Measurements from ENCODE around the gene VSIG10L.
A peak's percentile ranks its signal among the peaks of the same experiment; 100 is the strongest.

VSIG10L gene

DNA sequence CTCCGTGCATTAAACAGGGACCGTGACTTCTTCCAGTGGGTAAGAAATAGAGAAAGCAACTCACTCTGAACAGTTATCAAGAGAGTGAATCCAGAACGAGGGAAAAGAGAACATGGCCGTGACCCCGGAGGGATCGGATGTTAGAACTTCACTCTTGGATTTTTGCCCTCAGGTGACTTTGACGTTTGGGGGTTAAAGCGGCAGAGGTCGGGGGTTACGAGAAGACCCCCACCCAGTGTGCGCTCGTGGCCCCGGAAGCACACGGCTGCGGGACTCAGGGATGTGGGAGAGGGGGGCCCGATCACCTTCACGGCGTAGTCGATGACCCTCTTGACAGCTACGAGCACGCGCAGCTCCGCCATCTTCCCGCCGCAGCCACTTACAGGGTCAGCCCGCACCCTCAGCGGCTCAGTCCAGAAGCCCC is 24.0 kb upstream of the VSIG10L start, which contains the start of gene ETFB:
TSS of gene ETFB (minus strand) at position 424 of the 424 bp plus-strand sequence. CDS start at position 362, 62 bp downstream.
- DNase-seq (ENCODE audit: low read depth in 2 of 3, low spot score in 2 of 3) = no peak

GRCh38 chr19:51365211-51365964 is 23.4 kb upstream of the VSIG10L start:
- DNase-seq (ENCODE audit: low read depth in 2 of 3, low spot score in 2 of 3) = no peak

- no peak for DNase-seq (ENCODE audit: low read depth in 2 of 3, low spot score in 2 of 3)
Observed at GRCh38 chr19:51364200-51365106, 22.5 kb upstream of the VSIG10L start.

DNA sequence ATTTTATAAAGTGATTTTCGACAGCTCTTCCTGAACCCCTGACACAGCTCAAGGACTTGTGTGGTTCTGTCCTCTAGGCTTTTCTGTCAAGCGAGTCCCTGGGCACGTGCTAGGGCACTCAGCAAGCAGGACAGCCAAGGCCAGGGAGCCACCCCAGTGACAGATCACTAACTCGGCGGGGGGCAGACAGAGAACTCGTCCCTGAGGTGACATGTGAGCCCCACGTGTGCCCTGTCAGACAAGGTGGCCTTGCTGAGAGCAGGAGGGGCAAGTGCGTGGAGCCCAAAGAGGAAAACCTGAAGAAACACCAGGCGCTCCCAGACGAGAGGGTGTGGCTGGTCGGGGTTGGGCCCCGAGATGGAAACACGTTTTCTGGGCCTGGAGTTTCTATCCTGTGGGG is 19.3 kb upstream of the VSIG10L start:
- DNase-seq (ENCODE audit: low read depth in 2 of 3, low spot score in 2 of 3) = no peak

GRCh38 chr19:51359294-51359693 is 17.4 kb upstream of the VSIG10L start:
- DNase-seq (ENCODE audit: low read depth in 2 of 3, low spot score in 2 of 3) = no peak

- DNase-seq (ENCODE audit: low read depth in 2 of 3, low spot score in 2 of 3) = no peak
Observed at GRCh38 chr19:51357952-51358351, 16.0 kb upstream of the VSIG10L start.

GRCh38 chr19:51356159-51356801 is 14.3 kb upstream of the VSIG10L start:
- DNase-seq (ENCODE audit: low read depth in 2 of 3, low spot score in 2 of 3) = no peak

GRCh38 chr19:51354742-51355148 is 12.8 kb upstream of the VSIG10L start:
- DNase-seq (ENCODE audit: low read depth in 2 of 3, low spot score in 2 of 3) = no peak

DNA sequence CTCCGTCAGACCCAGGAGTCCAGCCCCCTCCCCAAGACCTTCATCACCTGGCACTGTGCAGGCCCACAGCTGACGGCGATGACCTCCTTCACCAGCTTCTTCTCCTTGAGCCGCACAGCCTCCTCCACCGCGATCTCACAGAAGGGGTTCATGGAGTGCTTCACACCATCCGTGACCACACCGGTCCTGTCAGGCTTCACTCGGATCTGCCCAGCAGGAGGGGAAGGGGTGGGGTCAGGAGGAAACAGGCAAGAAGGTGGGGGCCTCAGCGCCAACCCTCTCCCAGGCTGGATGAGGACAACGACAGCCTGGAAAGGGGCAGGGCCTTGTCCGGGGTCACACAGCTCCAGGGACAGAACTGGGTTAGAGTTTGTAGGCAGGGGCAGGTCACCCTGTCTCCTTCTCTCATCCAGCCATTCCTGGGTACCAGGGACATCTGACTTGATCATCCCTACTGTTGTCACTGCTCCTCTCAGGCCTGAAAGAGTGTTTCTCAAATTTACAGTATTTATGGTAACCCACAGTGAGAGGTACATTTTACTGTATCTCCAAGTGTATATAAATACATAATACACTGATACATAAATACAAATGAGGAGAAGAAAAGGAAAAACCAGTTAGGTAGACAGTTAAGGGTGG is 12.3 kb upstream of the VSIG10L start:
- no peak for DNase-seq (ENCODE audit: low read depth in 2 of 3, low spot score in 2 of 3)

- DNase-seq (ENCODE audit: low read depth in 2 of 3, low spot score in 2 of 3) = no peak
Observed at GRCh38 chr19:51352783-51353360, 10.9 kb upstream of the VSIG10L start.

GRCh38 chr19:51351266-51351990 is 9.5 kb upstream of the VSIG10L start:
- no peak for DNase-seq (ENCODE audit: low read depth in 2 of 3, low spot score in 2 of 3)

- no peak for DNase-seq (ENCODE audit: low read depth in 2 of 3, low spot score in 2 of 3)
Observed at GRCh38 chr19:51347209-51347928, 5.4 kb upstream of the VSIG10L start.

DNA sequence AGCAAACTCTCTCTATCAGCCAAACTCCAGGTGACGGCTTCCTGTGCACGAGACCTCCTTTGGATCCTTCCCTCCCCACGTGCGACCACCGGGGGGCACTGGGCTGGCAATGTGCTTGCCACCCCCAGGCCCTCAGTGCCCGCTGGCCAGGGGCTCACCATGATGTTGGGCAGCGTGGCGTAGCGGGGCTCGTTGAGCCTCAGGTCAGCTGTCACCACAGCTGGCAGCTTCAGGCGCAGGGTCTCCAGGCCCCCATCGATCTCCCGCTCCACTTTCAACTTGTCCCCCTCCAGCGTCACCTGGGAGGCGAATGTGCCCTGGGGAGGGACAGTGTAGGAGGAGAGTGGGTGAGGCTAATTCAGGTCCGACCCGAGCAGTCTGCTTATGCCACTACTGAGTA is 4.8 kb upstream of the VSIG10L start:
- no peak for DNase-seq (ENCODE audit: low read depth in 2 of 3, low spot score in 2 of 3)

- DNase-seq (ENCODE audit: low read depth in 2 of 3, low spot score in 2 of 3) = no peak
Observed at GRCh38 chr19:51345076-51345620, 3.2 kb upstream of the VSIG10L start.

DNA sequence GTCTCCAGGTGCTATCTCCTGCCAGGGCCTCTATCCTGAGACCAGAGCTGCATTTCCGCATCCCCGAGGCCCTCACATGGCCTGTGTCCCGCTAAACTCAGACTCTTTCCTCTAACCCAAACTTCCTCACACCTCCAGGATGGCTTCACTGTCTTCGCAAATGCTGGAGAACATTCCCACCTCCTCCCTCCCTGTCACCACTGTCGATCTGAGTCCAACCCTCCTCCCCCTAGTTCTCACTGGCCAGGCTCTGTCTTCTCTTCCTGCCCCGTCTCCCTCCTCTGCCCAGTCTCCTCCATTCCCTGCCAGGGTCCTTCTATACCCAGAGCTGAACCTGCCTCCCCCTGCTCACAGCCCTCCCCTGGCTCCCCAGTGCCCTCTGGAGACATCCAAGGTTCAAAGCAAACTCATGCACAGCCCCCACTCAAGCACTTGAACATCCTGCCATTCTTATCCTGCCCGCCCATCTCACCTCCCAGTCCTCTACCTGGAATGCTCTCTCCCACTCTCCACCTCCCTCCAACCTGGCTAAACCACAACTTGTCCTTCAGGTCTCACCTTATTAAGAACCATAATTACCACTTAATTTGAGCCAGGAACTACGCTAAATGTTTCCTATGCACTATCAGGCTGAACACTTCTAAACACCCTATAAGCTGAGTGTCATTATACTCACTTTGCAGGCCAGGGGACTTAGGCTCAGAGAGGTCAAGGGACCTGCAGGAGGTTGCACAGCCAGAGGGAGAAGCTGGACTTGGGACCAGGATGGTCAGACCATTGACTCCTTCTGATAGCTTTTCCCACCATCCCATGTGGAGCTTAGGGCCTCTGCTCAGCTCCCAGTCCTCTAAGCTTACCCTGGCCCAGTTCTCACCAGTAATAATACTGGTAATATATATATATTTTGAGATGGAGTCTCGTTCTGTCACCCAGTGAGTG is 961 bp upstream of the VSIG10L start:
- no peak for DNase-seq (ENCODE audit: low read depth in 2 of 3, low spot score in 2 of 3)

DNA sequence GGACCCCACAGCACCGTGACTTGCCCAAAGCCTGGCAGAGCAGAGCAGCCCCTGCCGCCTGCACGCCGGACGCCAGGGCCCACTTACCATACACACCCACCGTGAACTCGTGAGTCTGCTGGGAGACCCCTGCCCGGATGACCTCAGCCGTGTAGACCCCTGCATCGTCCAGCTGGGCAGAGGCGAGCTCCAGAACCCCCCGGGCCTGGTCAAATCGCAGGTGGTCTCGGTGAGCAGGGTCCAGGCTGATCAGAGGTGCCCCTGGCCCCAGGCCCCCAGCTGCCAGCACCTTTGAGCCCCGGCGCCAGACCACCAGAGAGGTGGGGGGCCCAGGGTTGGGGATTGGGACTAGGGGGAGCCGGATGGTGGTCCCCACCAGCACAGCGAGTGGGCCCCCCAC is 873 bp downstream of the VSIG10L start:
- no peak for DNase-seq (ENCODE audit: low read depth in 2 of 3, low spot score in 2 of 3)

GRCh38 chr19:51339687-51340656 is 2.0 kb downstream of the VSIG10L start:
- DNase-seq (ENCODE audit: low read depth in 2 of 3, low spot score in 2 of 3) = peak; percentile 86 to 97 (median 96)

Measured in activated CD8-positive, alpha-beta memory T cell treated with anti-CD3 and anti-CD28 coated beads for 48 hours (primary cell).